Subcutaneous adipose tissue (tissue), 4 donors: ENCODE results near the gene IDH3B. TPM values are rescaled to one million over a fixed set of nuclear protein-coding genes. Genes with fewer than 3 reads are reported as not detected.

Experiments used
- CTCF ChIP-seq: fragments of 450-650 bp; IDR thresholded peaks from one replicate; pipeline ENCODE4 v1.5.1; 2016; ENCODE audit warnings: low read depth, mild to moderate bottlenecking, control low read depth, antibody characterized with exemption, moderate library complexity
- total RNA-seq, 4 donors: library from RNA; depleted of rRNA; stranded (reverse); fragments of >200 nt; gene quantifications; one replicate each; pipeline ENCODE4 v1.1.0, GENCODE V29; 2016

IDH3B gene
- total RNA-seq, result 100 to 1,000 TPM in 2 of 4 donors, 10 to 100 TPM in 2; 77.0 to 167 (median 97.3) TPM

- TF ChIP-seq CTCF, result no peak
Observed at GRCh38 chr20:2663887-2664719, at the start of gene IDH3B. TSS of gene IDH3B (minus strand) at chr20:2664216. CDS start at chr20:2664188, 28 bp downstream.

DNA sequence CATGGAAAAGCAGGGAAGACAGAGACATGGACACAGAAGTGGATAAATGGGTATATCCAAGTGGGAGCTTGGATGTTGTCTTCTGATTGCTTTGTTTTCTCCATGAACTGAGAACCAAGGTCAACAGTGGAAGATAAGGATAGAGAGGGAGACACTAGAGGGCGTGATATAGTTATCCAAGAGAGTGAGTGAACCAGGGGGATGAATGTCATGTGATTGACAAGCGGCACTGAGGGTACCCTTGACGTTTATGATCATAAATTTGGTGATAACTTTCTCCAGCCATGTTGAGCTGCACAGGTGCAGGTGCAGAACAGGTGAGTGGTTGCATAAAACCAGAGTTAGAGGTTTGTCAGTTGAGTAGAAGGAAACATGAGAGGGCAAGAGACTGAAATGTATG lies 49.3 kb upstream of the IDH3B start:
- no peak for TF ChIP-seq CTCF

GRCh38 chr20:2709205-2709981 lies 45.4 kb upstream of the IDH3B start:
- TF ChIP-seq CTCF, result no peak

GRCh38 chr20:2708665-2709064 lies 44.6 kb upstream of the IDH3B start:
- no peak for TF ChIP-seq CTCF

DNA sequence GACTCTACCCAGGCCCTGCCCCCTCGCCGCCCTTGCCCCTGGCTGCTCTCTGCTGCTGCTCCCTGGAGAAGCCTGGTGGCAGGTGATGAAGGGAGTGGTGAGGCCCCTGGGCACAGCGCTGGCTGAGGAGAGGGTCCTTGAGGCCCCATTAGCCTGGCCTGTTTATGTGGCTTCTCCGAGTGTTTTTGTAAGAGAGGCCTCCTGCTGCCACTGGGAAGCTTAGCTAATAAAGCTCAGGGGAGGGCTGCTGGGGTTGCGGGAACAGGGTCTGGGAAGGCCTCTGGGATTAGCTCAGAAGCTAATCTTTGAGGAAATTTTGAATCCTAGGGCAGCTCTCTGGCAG lies 44.0 kb upstream of the IDH3B start:
- TF ChIP-seq CTCF, result no peak

DNA sequence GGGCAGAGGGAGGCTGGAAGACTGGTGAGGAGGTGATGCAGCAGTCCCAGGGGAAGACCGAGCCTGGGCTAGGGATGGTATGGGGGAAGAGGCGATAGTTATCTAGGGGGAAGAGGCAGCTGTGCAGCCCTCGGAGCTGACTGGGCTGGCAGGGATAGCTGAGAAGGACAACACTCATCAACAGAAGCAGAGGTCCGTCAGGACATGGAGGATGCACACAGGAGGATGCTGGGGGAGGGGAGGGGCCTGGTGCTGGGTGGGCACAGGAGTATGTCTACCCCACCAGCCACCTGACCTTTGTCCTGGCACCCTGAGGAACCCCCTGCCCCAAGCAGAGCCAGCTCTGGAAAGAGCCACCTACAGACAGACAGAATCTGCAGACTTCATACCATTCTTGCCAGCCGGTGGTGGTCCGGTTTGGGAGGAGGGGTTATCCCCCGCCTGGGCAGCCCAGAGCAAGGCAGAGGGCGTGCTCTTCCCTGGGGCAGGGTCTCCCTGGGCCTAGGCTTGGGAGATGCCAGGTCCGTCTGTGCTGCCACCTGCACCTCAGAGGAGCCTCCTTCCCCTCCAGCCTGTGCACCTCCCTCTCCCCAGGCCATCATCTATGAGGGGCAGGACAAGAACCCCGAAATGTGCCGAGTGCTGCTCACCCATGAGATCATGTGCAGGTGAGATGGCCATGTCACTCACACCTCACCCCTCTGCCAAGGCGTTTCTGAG lies 43.5 kb upstream of the IDH3B start:
- TF ChIP-seq CTCF, result no peak

- no peak for TF ChIP-seq CTCF
Observed at GRCh38 chr20:2706688-2707352, 42.8 kb upstream of the IDH3B start.
